GM19463 (cell line): ENCODE measurements around the gene PCCB.
"Not testable (repeated sequence)": the region's sequence is repeated elsewhere in the genome, so short reads cannot be mapped to it uniquely, and the experiment has no call there.

Source experiments
- ATAC-seq: cut with Tn5 transposase; IDR thresholded peaks from one replicate; pipeline ENCODE4 v1.9.1; 2021; ENCODE audit warnings: mild to moderate bottlenecking, moderate library complexity; ENCODE audit not compliant: unreplicated experiment

PCCB gene

DNA sequence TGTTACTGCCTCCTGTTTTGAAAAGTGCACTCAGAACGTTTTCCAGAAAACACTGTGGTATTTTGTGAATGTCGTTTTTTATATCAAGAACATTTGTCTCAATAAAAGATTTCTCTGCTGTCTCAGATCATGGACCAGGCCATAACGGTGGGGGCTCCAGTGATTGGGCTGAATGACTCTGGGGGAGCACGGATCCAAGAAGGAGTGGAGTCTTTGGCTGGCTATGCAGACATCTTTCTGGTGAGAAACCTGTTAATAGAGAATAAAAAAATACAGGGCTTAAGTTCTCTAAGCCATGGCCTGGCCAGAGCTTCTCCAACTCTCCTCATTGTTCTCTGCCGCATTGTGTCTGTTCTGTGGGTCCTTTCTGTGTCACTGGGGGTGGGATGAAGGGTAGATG is 11.7 kb downstream of the PCCB start:
- no peak for ATAC-seq

DNA sequence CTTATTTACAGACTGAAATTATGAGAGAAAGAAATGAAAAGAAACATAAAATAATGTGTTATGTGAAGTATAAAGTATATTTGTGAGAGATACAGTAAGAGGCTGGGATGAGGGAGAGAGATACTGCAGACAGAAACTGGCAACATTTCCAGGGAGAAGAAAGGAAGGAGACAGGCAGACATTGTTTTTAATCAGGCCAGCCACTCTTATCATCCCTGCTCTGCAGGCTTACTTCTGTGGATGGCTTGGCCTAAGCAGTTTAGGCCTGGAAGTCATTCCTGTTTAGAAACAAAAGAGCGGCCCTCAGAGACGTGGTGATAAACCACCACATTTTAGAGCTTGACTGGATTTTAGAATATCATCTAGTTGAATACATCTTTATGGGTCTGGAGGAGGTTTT is 12.4 kb downstream of the PCCB start:
- ATAC-seq = no peak

DNA sequence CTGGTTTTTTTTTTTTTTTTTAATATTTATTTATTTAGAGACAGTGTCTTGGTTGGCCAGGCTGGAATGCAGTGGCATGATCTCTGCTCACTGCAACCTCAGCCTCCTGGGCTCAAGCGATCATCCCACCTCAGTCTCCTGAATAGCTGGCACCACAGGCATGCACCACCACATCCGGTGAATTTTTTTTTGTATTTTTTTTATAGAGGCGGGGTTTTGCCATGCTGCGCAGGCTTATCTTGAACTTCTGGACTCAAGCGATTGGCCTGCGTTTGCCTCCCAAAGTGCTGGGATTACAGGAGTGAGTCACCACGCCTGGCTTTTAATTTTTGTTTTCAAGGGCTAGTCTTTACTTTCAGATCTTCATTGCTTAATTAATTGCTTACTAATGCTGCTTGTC is 13.1 kb downstream of the PCCB start:
- no peak for ATAC-seq

DNA sequence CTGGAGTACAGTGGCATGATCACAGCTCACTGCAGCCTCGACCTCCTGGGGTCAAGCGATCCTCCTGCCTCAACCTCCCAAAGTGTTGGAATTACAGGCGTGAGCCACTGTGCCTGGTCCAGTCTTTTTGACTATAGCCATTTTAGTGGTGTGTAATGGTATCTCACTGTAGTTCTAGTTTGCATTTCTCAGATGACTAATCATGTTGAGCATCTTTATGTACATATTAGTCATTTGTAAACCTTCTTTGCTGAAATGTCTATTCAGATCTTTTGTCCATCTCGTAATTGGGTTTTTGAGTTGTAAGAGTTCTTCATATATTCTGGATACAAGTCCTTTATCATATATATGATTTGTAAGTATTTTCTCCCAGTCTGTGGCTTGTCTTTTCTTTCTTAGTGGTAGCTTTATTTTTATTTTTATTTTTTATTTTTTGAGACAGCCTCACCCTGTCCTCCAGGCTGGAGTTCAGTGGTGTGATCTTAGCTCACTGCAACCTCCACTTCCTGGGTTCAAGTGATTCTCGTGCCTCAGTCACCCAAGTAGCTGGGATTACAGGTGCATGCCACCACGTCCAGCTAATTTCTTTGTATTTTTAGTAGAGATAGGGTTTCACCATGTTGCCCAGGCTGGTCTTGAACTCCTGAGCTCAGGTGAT is 16.5 kb downstream of the PCCB start:
- not testable (repeated sequence) for ATAC-seq

DNA sequence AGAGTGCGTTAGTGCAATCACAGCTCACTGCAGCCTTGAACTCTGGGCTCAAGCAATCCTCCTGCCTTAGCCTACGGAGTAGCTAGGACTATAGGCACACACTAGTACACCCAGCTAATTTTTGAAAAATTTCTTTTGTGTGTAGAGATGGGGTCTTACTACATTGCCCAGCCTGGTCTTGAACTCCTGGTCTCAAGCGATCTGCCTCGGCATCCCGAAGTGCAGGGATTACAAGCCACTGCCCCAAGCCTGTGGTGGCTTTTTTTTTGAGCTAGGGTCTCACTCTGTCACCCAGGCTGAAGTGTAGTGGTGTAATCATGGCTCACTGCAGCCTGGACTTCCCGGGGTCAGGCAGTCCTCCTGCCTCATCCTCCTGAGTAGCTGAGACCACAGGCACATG is 17.1 kb downstream of the PCCB start:
- no peak for ATAC-seq

DNA sequence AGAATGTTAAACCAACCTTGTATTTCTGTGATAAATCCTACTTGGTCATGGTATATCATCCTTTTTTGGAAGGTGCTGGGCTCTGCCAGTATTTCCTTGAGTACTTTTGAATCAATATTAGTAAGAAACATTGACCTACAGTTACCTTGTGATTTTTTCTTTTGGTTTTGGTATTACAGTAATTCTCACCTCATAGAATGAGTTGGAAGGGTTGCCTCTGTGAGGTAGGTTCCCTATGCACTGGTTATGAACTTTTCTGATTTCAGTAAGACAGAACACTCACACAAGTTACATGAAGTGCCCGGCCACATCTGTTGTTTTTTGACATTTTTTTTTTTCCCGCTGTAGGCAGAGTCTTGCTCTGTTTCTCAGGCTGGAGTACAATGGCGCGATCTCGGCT is 20.0 kb downstream of the PCCB start:
- ATAC-seq = no peak

DNA sequence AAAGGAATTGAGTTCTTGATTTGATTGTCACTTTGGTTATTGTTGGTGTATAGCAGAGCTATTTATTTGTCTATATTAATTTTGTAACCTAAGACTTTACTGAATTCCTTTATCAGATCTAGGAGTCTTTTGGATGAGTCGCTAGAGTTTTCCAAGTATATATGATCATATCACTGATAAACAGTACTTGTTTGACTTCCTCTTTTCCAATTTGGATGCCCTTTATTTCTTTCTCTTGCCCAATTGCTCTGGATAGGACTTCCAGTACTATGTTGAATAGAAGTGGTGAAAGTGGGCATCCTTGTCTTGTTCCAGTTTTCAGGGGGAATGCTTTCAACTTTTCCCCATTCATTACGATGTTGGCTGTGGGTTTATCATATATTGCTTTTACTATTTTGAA is 21.5 kb downstream of the PCCB start:
- not testable (repeated sequence) for ATAC-seq

DNA sequence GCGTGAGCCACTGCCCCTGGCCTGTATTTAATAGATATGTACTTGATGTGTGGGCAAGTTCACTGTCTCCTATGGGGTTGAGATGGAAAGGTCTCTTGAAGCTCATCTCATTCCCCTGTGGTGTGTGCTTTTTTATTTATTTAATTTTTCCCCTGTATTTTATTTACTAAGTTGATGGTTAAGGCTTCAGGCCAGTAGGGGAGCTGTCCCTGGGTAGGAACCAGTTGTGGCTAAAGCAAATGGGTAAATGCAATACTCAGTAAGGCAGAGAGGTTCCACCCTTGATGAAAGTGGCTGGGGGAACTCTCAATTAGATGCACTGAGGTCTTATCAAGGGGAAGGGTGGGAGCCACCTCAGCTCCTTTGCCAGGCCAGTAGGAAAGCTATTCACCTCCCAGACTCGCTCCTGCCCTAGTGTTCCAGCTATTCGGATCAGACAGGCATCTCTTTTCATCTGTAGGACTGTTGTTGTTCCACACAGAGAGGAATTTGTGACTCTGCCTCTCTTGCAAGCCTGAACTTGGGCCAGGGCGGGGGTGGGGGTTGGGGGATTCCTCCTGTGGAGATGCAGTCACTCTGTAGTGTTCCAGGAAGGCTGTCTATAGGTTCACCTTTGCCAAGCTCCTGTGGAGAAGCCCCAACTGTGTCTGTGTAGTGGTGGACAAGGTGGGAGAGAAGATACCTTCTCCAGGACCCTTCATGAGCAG is 26.1 kb downstream of the PCCB start:
- no peak for ATAC-seq

DNA sequence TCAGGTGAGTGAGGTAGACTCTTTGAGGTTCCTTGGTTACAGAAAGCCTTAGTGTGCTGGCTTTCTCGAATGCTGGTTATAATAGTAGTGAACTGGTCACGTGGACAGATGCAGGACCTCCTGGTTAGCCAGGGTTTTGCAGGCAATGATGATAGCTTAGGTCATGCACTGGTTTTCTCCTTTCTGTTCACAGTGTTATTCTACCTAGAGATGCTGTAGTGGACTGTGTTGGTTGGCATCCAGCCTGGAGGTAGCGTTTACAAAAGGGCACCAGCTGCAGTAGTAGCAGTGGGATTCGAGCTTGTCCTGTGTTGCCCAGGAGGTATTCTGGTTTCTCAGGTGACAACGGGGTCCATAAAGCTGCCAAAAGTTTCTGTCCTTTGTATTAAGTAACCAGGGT is 27.0 kb downstream of the PCCB start:
- ATAC-seq = no peak

DNA sequence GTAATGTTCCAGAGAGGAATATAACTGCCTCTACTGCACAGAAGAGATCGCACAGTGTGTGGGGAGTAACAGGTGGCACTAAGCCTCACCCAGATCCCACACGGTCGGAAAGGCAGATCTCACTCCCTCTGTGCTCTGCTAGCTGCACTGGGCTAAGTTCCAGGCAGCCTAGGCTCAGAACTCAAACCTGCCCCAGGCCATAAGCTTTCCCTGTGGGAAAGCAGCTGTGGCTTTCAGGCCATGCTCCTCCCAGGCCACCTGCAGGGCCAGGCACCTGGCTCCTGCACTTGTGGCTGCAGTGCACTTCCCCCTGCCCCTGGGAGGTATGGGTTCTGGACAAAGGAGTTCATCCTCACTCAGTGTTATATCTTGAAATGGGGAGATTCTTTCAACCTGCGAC is 27.5 kb downstream of the PCCB start:
- no peak for ATAC-seq

DNA sequence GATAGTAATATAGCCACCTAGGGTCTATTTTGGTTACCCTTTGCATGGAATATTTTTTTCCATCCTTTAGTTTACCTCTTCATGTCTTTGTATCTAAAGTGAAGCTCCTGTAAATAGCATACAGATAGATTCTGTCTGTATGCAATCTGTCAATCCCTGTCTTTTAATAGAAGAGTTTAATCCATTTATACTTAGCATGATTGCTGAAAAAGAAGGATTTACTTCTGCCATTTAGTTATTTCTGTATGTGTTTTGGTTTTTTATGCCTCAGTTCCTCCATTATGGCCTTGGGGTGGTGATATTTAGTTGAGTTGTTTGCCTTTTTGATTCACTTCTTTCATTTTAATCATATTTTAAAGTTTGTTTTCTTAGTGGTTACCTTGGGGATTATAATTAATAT is 29.0 kb downstream of the PCCB start:
- no peak for ATAC-seq

DNA sequence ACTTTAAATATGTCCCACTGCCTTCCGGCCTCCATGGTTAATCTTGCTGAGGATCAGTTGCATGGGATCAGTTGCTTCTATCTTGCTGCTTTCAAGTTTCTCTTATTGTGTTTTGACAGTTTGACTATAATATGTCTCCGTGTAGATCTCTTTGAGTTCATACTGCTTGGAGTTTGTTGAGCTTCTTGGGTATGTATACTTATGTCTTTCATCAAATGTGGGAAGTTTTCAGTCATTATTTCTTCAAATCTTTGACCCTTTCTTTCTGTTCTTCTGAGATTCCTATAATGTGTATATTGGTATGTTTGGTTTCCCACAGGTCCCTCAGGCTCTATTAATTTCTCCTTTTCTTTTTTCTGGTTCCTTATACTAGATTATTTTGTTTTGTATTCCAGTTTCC is 30.8 kb downstream of the PCCB start:
- ATAC-seq = no peak

DNA sequence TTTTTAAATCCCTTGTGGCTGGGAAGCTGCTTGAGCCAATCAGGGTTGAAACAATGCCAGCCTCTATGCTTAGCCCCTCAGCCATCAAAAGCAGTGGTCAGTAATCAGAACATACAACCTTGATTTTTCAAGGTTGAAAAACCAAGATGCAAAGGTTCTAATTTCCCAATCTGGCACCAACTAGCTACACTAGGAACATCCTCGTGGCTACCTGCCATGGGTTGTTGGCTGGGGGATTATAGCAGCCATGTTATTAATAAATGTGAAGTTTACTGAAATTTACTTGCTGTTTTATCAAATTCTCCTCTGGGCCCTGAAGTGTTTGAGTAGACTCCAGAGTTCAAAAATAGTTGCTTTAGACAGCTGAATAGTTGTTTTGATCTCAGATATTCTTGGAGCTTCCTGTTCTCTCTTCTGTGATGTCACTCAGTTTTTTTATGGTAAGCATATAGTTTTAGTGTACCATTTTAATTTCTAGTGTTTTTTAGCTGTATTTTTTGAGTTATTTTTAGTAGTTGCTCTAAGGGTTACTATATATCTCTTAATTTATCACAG is 31.9 kb downstream of the PCCB start:
- ATAC-seq = no peak

DNA sequence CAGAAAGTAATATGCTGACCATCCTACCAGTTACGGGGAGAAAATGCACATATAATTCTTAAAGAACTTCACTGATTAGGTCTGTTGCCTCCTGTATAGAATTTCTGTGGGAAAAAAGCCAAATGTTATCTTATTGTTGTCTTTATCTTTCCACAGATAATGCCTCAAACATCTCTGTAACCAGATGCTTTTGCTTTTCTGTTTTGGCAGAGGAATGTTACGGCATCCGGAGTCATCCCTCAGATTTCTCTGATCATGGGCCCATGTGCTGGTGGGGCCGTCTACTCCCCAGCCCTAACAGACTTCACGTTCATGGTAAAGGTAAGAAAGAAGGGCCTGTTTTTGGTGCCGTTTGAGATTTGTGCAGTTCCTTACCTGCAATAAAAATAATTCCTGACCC is 33.5 kb downstream of the PCCB start:
- ATAC-seq = no peak

DNA sequence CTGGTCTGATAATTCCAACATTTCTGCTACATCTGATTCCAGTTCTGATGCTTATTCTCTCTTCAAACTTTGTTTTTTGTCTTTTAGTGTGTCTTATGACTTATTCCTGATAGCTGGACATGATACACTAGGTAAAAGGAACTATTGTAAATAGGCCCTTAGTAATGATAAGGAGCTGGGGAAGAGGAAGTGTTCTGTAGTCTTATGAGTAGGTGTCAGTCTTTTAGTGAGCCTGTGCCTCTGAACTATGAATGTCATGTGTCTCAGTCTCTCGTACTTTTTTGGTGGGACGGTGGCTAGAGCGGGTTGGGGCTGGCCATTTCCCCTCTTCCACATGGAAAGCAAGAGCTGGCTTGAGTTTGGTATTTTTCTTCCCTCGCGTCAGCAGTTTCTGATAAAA is 41.2 kb downstream of the PCCB start:
- ATAC-seq = no peak

DNA sequence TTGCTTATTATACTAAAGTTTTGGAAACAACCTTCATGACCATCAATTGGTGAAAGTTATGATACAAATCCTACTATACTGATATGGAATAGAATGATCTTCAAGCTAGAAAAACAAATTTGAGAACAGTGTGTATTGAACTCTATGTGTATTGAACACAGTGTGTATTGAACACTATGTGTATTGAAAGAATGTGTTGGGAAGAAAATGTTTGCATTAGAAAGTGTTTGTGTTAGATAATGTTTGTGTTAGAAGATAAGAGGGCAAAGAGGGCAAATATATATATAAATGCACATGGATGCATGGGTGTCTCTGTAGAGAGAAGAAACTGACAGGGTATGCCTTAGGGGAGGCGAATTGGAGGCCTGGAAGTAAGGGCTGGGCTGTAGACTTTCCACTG is 42.4 kb downstream of the PCCB start:
- ATAC-seq = no peak

DNA sequence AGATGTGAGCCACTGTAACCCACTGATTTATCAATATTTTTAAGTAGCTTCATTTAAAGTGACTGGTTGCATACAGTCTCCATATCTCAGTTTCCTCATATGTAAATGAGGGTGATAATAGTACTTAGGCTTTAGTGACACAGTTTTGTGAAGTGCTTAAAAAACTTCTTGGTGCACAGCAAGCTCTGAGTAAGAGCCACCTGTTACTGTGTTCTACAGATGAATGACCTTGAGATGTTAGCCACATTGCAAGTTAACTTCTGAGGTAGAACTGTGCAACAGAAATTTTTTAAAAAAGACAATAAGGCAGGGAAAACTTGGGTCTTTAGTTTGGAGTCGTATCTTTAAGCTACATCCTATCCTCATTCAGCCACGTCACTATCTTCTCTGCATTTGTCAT is 43.1 kb downstream of the PCCB start:
- no peak for ATAC-seq

DNA sequence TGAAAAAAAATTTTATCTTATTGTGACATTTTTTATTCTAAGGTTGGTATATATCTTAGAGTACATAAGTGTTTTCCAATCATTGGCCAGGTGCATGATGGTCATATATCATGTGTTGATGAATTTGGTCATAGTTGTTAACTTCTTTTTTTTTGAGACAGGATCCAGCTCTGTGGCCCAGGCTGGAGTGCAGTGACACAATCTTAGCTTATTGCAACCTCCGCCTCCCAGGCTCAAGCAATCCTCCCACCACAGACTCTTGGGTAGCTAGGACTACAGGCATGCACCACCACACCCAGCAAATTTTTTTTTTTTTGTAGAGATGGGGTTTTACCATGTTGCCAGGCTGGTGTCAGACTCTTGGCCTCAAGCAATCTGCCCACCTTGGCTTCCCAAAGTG is 44.0 kb downstream of the PCCB start:
- ATAC-seq = no peak

DNA sequence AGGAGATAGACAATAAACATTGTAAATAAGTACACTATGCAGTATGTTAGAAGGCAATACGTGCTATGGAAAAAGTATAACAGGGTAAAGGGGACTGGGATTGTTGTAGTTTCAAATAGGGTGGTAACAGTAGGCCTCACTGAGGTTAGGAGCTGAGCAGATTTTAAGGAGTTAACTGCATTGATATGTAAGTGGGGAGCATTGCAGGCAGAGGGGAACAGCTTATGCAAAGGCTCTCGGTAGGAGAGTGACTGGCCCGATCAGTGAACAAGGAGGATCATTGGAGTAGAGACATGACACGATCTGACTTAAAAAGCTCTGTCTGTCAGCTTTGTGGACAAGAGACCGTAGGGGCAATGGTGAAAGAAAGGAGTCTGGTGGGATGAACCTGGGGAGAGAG is 46.8 kb downstream of the PCCB start:
- no peak for ATAC-seq

DNA sequence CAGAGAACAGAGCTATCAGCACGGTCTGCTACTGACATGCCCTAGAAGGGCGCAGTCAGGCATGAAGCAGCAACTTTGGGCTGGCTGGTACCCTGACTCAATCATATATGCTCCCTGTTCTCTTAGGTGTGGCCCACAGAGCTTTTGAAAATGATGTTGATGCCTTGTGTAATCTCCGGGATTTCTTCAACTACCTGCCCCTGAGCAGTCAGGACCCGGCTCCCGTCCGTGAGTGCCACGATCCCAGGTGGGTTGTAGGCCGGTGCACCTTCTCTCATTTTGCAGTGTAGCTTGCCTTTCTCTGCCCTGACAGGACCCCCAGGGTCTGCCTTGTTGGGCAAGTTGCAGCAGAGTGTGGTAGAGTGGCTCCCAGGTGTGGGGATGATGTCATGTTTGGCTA is 47.7 kb downstream of the PCCB start:
- no peak for ATAC-seq

DNA sequence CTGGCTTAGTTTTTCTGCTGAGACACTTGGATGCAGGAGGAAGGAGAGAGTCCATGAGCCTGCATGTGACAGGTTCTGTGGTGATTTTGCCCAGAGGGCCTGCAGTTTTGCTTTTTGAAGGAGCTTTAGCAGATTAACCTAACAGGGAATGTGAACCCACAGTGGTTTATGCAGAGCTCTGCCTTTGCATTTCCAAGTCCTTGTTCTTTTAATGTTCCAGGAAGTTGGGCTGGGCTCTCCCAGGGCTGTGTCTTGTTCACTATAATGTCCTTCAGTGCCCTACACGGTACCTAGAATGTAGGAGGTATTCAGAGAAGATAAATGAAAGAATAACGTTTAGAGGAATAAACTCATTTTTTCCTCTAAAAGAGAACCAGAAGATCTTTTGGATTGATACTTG is 50.3 kb downstream of the PCCB start:
- no peak for ATAC-seq

DNA sequence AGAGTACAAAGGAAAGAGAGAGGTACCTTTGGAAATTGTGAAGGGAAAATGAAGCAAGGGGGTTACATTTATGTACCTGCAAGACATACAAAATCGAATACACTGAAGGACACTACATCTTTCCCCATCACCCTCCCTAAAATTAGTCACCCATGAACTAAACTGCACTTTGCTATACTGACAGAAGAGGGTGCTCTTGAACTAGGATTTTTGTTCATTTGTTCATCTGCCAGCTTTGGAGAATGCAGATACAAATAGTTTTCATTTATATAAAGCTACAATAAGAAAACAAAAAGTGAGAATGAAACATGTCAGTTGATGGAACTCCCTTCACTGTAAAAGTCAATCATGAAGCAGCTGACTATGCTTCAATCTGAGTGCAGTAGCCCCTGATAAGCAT is 55.7 kb downstream of the PCCB start:
- ATAC-seq = no peak

DNA sequence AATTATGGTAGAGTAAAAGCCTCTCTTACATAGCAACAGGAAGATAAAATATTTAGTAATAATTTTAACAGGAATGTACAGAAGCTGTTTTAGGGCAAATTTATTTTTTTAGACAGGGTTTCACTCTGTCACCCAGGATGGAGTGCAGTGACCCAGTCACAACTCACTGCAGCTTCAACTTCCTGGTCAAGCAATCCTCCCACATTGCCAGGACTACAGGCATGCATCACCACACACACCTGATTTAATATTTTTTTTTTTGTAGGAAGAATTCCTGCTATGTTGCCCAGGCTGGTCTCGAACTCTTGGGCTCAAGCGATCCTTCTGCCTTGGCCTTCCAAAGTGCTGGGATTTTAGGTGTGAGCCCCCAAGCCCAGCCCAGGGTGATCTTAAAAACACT is 61.1 kb downstream of the PCCB start:
- no peak for ATAC-seq
